HCT116 (cell line): ENCODE measurements around the gene FOS. TPM values are rescaled to one million over a fixed set of nuclear protein-coding genes. Genes with fewer than 3 reads are reported as not detected.

Experiments used
- ATAC-seq: fragments of 200-7000 bp; cut with Tn5 transposase; 2 replicates; pipeline ENCODE4 v1.9.1; 2020; ENCODE audit warnings: mild to moderate bottlenecking, moderate library complexity
- BruUV-seq: library from RNA; stranded (reverse); fragments of 400-500 nt; replicated peaks from 2 replicates; lab custom pipeline; 2021; lab: Mats Ljungman, UMichigan
- CTCF ChIA-PET: fragments of 300-600 bp; sonication (Branson Sonifier 250); formaldehyde crosslinking; loops from one replicate; lab custom pipeline; 2021; ENCODE audit warnings: antibody characterized with exemption; lab: Charles Lee
- POLR2A ChIA-PET: fragments of 300-600, 350-600 bp; sonication (Branson Sonifier 250); formaldehyde crosslinking; loops from one replicate; lab custom pipeline; 2021; ENCODE audit warnings: antibody characterized with exemption; lab: Charles Lee
- RAD21 ChIA-PET, 2 experiments: fragments of 300-600 bp; sonication (Branson Sonifier 250); formaldehyde crosslinking; loops; one replicate each; lab custom pipeline; 2023; ENCODE audit warnings: low total read pairs in 2 of 2; ENCODE audit not compliant: uncharacterized antibody in 2 of 2, unreplicated experiment in 2 of 2, low non-redundant PET in 1 of 2; lab: Charles Lee
- DNase-seq: peaks from one replicate; pipeline ENCODE4 v3.0.0-alpha.2; 2010; ENCODE audit warnings: low read depth, low spot score
- H2AFZ ChIP-seq: fragments of 200-600 bp; shearing (Covaris generic), sonication (generic); 2 replicates; pipeline ENCODE4 v1.6.1; 2017; ENCODE audit warnings: low read depth, mixed run types, mixed read lengths, antibody characterized with exemption, low read length; ENCODE audit not compliant: poor library complexity, severe bottlenecking
- H3K27ac ChIP-seq: 2 replicates; pipeline ENCODE4 v1.5.1; 2012; ENCODE audit warnings: low read depth, low read length
- H3K27me3 ChIP-seq: fragments of 200-600 bp; sonication (generic); 2 replicates; pipeline ENCODE4 v1.6.1; 2016; ENCODE audit warnings: mixed run types, low read length, mixed read lengths; ENCODE audit not compliant: insufficient read depth
- H3K36me3 ChIP-seq, 2 experiments: fragments of 200-500 bp in 1 of 2; fragments of 200-600 bp in 1 of 2; sonication (Bioruptor generic) in 1 of 2; sonication (generic) in 1 of 2; 2 replicates each; pipeline versions ENCODE4 v1.5.1 to v1.6.1; 2014 to 2016; ENCODE audit warnings: low read length in 2 of 2, inconsistent platforms in 1 of 2, mixed read lengths in 1 of 2, mixed run types in 1 of 2; ENCODE audit not compliant: insufficient read depth in 2 of 2, control insufficient read depth in 1 of 2
- H3K4me1 ChIP-seq, 2 experiments: fragments of 200-600 bp in 1 of 2; sonication (generic) in 1 of 2; 2 replicates each; pipeline versions ENCODE4 v1.5.1 to v1.6.1; 2012 to 2017; ENCODE audit warnings: low read length in 2 of 2, inconsistent platforms in 1 of 2, mild to moderate bottlenecking in 1 of 2, mixed read lengths in 1 of 2, mixed run types in 1 of 2, moderate library complexity in 1 of 2; ENCODE audit not compliant: insufficient read depth in 2 of 2, control insufficient read depth in 1 of 2
- H3K4me2 ChIP-seq: fragments of 200-600 bp; sonication (generic); 2 replicates; pipeline ENCODE4 v1.6.1; 2017; ENCODE audit warnings: mixed run types, low read length, mixed read lengths
- H3K4me3 ChIP-seq, 2 experiments: fragments of 200-600 bp in 1 of 2; sonication (generic) in 1 of 2; replicated peaks in 1 of 2; 2 replicates each; pipeline ENCODE4 v1.5.1; 2011 to 2016; ENCODE audit warnings: low read length in 2 of 2, control low read depth in 1 of 2, low read depth in 1 of 2, mild to moderate bottlenecking in 1 of 2, mixed read lengths in 1 of 2, mixed run types in 1 of 2
- H3K79me2 ChIP-seq: fragments of 200-600 bp; sonication (generic); 2 replicates; pipeline ENCODE4 v1.6.1; 2017; ENCODE audit warnings: mild to moderate bottlenecking, mixed run types, low read length, moderate library complexity, mixed read lengths; ENCODE audit not compliant: insufficient read depth
- H3K9ac ChIP-seq: fragments of 200-600 bp; sonication (generic); 2 replicates; pipeline ENCODE4 v1.6.1; 2016; ENCODE audit warnings: low read length, mixed read lengths
- H3K9me2 ChIP-seq: fragments of 200-600 bp; sonication (generic), shearing (Covaris generic); 2 replicates; pipeline ENCODE4 v1.6.1; 2017; ENCODE audit warnings: mixed run types, mild to moderate bottlenecking, moderate library complexity; ENCODE audit not compliant: insufficient read depth
- H3K9me3 ChIP-seq, 2 experiments: fragments of 200-500 bp in 1 of 2; fragments of 200-600 bp in 1 of 2; sonication (Bioruptor generic) in 1 of 2; sonication (generic) in 1 of 2; 2 replicates each; pipeline ENCODE4 v1.6.1; 2014 to 2017; ENCODE audit warnings: low read length in 2 of 2, mixed read lengths in 2 of 2, inconsistent platforms in 1 of 2, low read depth in 1 of 2, mild to moderate bottlenecking in 1 of 2, mixed run types in 1 of 2, moderate library complexity in 1 of 2; ENCODE audit not compliant: control insufficient read depth in 1 of 2, insufficient read depth in 1 of 2
- H4K20me1 ChIP-seq: fragments of 200-600 bp; sonication (generic), shearing (Covaris generic); 2 replicates; pipeline ENCODE4 v1.6.1; 2017; ENCODE audit warnings: mixed run types, mild to moderate bottlenecking, moderate library complexity; ENCODE audit not compliant: insufficient read depth
- EZH2 ChIP-seq: fragments of 200-600 bp; sonication (generic); IDR thresholded peaks from 2 replicates; pipeline ENCODE4 v1.6.1; 2017; ENCODE audit warnings: antibody characterized with exemption, mixed run types
- EZH2phosphoT487 ChIP-seq: fragments of 200-600 bp; IDR thresholded peaks from 2 replicates; pipeline ENCODE4 v1.6.1; 2018; ENCODE audit warnings: antibody characterized with exemption, borderline replicate concordance
- JUND ChIP-seq: IDR thresholded peaks from 2 replicates; pipeline ENCODE4 v1.6.1; 2012
- POLR2A ChIP-seq: IDR thresholded peaks from 2 replicates; pipeline ENCODE4 v1.7.0; 2011; ENCODE audit warnings: borderline replicate concordance; ENCODE audit not compliant: insufficient read depth, insufficient read length; ENCODE audit errors: extremely low read depth
- SRF ChIP-seq: IDR thresholded peaks from 2 replicates; pipeline ENCODE4 v1.6.1; 2012; ENCODE audit warnings: low read depth
- ZNF274 ChIP-seq: fragments of 200-500 bp; sonication (Bioruptor generic); IDR thresholded peaks from 2 replicates; pipeline ENCODE4 v1.6.1; 2014; ENCODE audit warnings: mild to moderate bottlenecking, low read depth, low read length, inconsistent platforms
- intact Hi-C: fragments of 100-400 bp; cut with micrococcal nuclease; formaldehyde crosslinking; loops from 2 replicates; pipeline ENCODE4 v1.10.0; 2022
- total RNA-seq: library from RNA; stranded (reverse); gene quantifications from one replicate; pipeline ENCODE4 v1.2.1, GENCODE V29; 2021; ENCODE audit not compliant: unreplicated experiment
- TF ChIP-seq, protein P1 (sequence below): IDR thresholded peaks from 2 replicates; pipeline ENCODE4 v1.6.1; 2012
- TF ChIP-seq, protein P2 (sequence below): IDR thresholded peaks from 2 replicates; pipeline ENCODE4 v1.6.1; 2012
- TF ChIP-seq, protein P3 (sequence below), 3 experiments: fragments of 200-600 bp in 1 of 3; sonication (generic) in 1 of 3; IDR thresholded peaks in 2 of 3; conservative IDR thresholded peaks in 1 of 3; 2 replicates each; pipeline ENCODE4 v1.5.1; 2012 to 2017; ENCODE audit warnings: low read depth in 2 of 3, low read length in 2 of 3, antibody characterized with exemption in 1 of 3, borderline replicate concordance in 1 of 3, control low read depth in 1 of 3, mild to moderate bottlenecking in 1 of 3, mixed read lengths in 1 of 3, mixed run types in 1 of 3, moderate library complexity in 1 of 3; ENCODE audit not compliant: insufficient read depth in 1 of 3
- TF ChIP-seq, protein P4 (sequence below): IDR thresholded peaks from 2 replicates; pipeline ENCODE4 v1.6.1; 2012; ENCODE audit warnings: low read depth

FOS gene
- total RNA-seq, 1 experiment from 2014 or later = 50.4 TPM

DNA sequence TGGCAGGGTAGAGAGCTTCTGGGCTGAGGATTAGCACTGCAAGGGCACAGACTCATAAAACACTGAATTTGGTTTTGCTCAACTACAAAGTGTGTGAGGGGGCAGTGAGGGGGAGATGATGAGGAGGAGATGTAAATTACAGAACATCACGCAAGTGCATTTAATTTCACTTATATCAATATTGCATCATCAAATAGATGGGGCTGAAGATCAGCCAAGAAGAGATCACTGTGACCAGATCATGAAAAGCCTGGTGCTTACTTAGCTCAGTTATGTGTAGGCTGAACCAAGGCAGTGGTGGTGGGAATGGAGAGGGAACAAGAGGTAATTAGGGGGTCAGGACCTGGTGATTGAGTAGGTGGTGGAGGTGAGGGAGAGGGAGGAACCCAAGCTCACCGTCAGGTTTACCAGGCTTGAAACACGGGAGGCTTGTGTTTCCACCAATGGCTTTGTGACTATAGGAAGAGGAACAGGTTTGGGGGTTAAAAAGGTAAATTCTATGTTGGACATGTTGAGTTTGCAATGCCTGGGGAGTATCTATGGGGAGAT lies 11.3 kb downstream of the FOS start:
- no peak for DNase-seq
- BruUV-seq = no TSS peak
- H3K79me2 ChIP-seq = no peaks in the 10 kb centered on the region
- TF ChIP-seq, protein P1, sequence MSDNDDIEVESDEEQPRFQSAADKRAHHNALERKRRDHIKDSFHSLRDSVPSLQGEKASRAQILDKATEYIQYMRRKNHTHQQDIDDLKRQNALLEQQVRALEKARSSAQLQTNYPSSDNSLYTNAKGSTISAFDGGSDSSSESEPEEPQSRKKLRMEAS = no peak
- TF ChIP-seq, protein P2, sequence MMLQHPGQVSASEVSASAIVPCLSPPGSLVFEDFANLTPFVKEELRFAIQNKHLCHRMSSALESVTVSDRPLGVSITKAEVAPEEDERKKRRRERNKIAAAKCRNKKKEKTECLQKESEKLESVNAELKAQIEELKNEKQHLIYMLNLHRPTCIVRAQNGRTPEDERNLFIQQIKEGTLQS = no peak
- no peak for TF ChIP-seq EZH2phosphoT487
- no peak for TF ChIP-seq POLR2A
- TF ChIP-seq, protein P3, sequence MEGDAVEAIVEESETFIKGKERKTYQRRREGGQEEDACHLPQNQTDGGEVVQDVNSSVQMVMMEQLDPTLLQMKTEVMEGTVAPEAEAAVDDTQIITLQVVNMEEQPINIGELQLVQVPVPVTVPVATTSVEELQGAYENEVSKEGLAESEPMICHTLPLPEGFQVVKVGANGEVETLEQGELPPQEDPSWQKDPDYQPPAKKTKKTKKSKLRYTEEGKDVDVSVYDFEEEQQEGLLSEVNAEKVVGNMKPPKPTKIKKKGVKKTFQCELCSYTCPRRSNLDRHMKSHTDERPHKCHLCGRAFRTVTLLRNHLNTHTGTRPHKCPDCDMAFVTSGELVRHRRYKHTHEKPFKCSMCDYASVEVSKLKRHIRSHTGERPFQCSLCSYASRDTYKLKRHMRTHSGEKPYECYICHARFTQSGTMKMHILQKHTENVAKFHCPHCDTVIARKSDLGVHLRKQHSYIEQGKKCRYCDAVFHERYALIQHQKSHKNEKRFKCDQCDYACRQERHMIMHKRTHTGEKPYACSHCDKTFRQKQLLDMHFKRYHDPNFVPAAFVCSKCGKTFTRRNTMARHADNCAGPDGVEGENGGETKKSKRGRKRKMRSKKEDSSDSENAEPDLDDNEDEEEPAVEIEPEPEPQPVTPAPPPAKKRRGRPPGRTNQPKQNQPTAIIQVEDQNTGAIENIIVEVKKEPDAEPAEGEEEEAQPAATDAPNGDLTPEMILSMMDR (IDR thresholded peaks at IDR 0.05 in 2 of 3, conservative IDR thresholded peaks at IDR 0.05 in 1 of 3; ENCODE audit: borderline replicate concordance in 1 of 3, insufficient read depth in 1 of 3, low read depth in 2 of 3, low read length in 2 of 3) = no peak
- no peak for TF ChIP-seq JUND
- no peak for TF ChIP-seq SRF
- TF ChIP-seq ZNF274 = no peak
- TF ChIP-seq, protein P4, sequence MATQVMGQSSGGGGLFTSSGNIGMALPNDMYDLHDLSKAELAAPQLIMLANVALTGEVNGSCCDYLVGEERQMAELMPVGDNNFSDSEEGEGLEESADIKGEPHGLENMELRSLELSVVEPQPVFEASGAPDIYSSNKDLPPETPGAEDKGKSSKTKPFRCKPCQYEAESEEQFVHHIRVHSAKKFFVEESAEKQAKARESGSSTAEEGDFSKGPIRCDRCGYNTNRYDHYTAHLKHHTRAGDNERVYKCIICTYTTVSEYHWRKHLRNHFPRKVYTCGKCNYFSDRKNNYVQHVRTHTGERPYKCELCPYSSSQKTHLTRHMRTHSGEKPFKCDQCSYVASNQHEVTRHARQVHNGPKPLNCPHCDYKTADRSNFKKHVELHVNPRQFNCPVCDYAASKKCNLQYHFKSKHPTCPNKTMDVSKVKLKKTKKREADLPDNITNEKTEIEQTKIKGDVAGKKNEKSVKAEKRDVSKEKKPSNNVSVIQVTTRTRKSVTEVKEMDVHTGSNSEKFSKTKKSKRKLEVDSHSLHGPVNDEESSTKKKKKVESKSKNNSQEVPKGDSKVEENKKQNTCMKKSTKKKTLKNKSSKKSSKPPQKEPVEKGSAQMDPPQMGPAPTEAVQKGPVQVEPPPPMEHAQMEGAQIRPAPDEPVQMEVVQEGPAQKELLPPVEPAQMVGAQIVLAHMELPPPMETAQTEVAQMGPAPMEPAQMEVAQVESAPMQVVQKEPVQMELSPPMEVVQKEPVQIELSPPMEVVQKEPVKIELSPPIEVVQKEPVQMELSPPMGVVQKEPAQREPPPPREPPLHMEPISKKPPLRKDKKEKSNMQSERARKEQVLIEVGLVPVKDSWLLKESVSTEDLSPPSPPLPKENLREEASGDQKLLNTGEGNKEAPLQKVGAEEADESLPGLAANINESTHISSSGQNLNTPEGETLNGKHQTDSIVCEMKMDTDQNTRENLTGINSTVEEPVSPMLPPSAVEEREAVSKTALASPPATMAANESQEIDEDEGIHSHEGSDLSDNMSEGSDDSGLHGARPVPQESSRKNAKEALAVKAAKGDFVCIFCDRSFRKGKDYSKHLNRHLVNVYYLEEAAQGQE = no peak
- no peak for TF ChIP-seq EZH2
- H3K9ac ChIP-seq = no peak overlapping the region
- H3K9me3 ChIP-seq = no peaks in the 10 kb centered on the region
- intact Hi-C loops = no loop called here
- H3K4me2 ChIP-seq = no peak overlapping the region
- peaks cover 12 to 15% of the 10 kb centered on the region in 2 experiments; a peak in 3 of 4 replicates for H3K4me1 ChIP-seq
- no peaks in the 10 kb centered on the region for H3K9me2 ChIP-seq
- CTCF ChIA-PET = no interaction called here
- RAD21 ChIA-PET = interaction anchor here in 1 of 2 experiments (0.8 kb wide), 1 partner anchor 153 kb away, joined by 4 read pairs; no protein-coding TSS in a partner anchor
- no peak overlapping the region for H2AFZ ChIP-seq
- no peak overlapping the region for H3K4me3 ChIP-seq
- H3K36me3 ChIP-seq = no peaks in the 10 kb centered on the region
- H3K27ac ChIP-seq = no peak overlapping the region
- no peak for ATAC-seq
- POLR2A ChIA-PET = interaction anchor here (1.7 to 2.0 kb wide), 2 partner anchors 9 to 11 kb away, joined by 3 to 8 read pairs; partner anchors contain the start of gene FOS
- no peaks in the 10 kb centered on the region for H3K27me3 ChIP-seq
- no peaks in the 10 kb centered on the region for H4K20me1 ChIP-seq
